Suprapubic skin (tissue), 4 donors: ENCODE data around the gene LRRC45. TPM values are rescaled to one million over a fixed set of nuclear protein-coding genes. Genes with fewer than 3 reads are reported as not detected.
A peak's percentile ranks its signal among the peaks of the same experiment; 100 is the strongest.

ENCODE experiments used
- DNase-seq, 2 donors: peaks; one replicate each; pipeline ENCODE4 v3.0.0-alpha.2; 2019; ENCODE audit warnings: low spot score in 2 of 2
- H3K27ac ChIP-seq: fragments of 200-600 bp; sonication (generic); one replicate; pipeline ENCODE4 v1.5.1; 2019
- H3K27me3 ChIP-seq: fragments of 200-600 bp; sonication (generic); one replicate; pipeline ENCODE4 v1.5.1; 2019
- H3K36me3 ChIP-seq: fragments of 200-600 bp; sonication (generic); one replicate; pipeline ENCODE4 v1.5.1; 2019
- H3K4me1 ChIP-seq: fragments of 200-600 bp; sonication (generic); one replicate; pipeline ENCODE4 v1.5.1; 2019
- H3K4me3 ChIP-seq: fragments of 200-600 bp; sonication (generic); one replicate; pipeline ENCODE4 v1.5.1; 2019; ENCODE audit warnings: mild to moderate bottlenecking
- H3K9me3 ChIP-seq: fragments of 200-600 bp; sonication (generic); one replicate; pipeline ENCODE4 v1.5.1; 2019
- EP300 ChIP-seq: sonication (generic); formaldehyde crosslinking; IDR thresholded peaks from one replicate; pipeline ENCODE4 v1.6.1; 2017; ENCODE audit warnings: antibody characterized with exemption
- POLR2A ChIP-seq, 2 donors: fragments of 450-650 bp; IDR thresholded peaks; one replicate each; pipeline ENCODE4 v1.6.1; 2017; ENCODE audit warnings: antibody characterized with exemption in 2 of 2, mild to moderate bottlenecking in 2 of 2, moderate library complexity in 2 of 2
- POLR2AphosphoS5 ChIP-seq, 3 donors: sonication (generic); formaldehyde crosslinking; IDR thresholded peaks; one replicate each; pipeline ENCODE4 v1.6.1; 2017; ENCODE audit warnings: antibody characterized with exemption in 3 of 3
- WGBS: methylation state at CpG from one replicate; pipeline ENCODE4 v1.1.5; 2018; 5-methylcytosine and 5-hydroxymethylcytosine counted together
- total RNA-seq, 4 donors: library from RNA; depleted of rRNA; stranded (reverse); fragments of >200 nt; gene quantifications; one replicate each; pipeline ENCODE4 v1.1.0, GENCODE V29; 2016
- TF ChIP-seq, protein P1 (sequence below), 2 donors: fragments of 200-600 bp in 1 of 2; fragments of 450-650 bp in 1 of 2; sonication (generic) in 1 of 2; IDR thresholded peaks; one replicate each; pipeline ENCODE4 v1.5.1; 2016 to 2019; ENCODE audit warnings: antibody characterized with exemption in 2 of 2, mild to moderate bottlenecking in 1 of 2, moderate library complexity in 1 of 2

Gene LRRC45
- 10 to 100 TPM; 14.1 to 18.7 (median 15.4) TPM for total RNA-seq

DNA sequence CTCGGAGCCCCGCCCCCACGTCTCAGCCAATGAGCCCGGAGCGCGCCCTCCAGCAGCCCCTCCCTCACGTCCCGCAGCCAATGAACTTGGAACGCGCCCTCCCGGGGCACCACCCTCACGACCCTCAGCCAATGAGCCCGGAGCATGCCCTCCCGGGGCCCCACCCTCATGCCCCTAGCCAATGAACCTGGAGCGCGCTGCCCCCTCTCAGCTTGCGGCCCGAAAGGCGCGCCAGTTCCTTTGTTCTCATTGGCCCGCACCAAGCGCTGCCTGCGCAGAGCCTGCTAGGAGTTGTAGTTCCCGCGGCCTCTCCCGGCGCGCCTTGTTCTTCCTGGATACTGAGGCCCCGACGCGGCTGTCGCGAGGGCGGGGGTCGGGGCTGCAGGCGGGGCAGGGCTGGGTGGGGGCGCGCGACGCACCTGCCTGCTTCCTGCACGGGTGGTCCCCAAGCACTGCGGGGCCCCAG lies at the start of gene LRRC45:
TSS of gene LRRC45 (plus strand) at position 325 of the 466 bp plus-strand sequence. CDS start 339 bp downstream, outside the sequence.
- H3K27me3 ChIP-seq, result no peaks in the 10 kb centered on the region
- peak within 1 kb of the TSS; percentile 84 for H3K4me3 ChIP-seq
- peak within 1 kb of the TSS; percentile 80 for H3K27ac ChIP-seq
- no peak for TF ChIP-seq EP300
- peak in 1 of 3 donors; percentile 61 for TF ChIP-seq POLR2AphosphoS5 (IDR thresholded peaks at IDR 0.05)
- TF ChIP-seq, protein P1, sequence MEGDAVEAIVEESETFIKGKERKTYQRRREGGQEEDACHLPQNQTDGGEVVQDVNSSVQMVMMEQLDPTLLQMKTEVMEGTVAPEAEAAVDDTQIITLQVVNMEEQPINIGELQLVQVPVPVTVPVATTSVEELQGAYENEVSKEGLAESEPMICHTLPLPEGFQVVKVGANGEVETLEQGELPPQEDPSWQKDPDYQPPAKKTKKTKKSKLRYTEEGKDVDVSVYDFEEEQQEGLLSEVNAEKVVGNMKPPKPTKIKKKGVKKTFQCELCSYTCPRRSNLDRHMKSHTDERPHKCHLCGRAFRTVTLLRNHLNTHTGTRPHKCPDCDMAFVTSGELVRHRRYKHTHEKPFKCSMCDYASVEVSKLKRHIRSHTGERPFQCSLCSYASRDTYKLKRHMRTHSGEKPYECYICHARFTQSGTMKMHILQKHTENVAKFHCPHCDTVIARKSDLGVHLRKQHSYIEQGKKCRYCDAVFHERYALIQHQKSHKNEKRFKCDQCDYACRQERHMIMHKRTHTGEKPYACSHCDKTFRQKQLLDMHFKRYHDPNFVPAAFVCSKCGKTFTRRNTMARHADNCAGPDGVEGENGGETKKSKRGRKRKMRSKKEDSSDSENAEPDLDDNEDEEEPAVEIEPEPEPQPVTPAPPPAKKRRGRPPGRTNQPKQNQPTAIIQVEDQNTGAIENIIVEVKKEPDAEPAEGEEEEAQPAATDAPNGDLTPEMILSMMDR (IDR thresholded peaks at IDR 0.05), result no peak
- no peak for TF ChIP-seq POLR2A (IDR thresholded peaks at IDR 0.05)
- no peaks in the 10 kb centered on the region for H3K36me3 ChIP-seq
- no peaks in the 10 kb centered on the region for H3K9me3 ChIP-seq
- no CpG with 5 or more reads among the region's 42 CpGs for WGBS
- H3K4me1 ChIP-seq, result peaks cover 32% of the 10 kb centered on the region
- peak; percentile 100 for DNase-seq

DNA sequence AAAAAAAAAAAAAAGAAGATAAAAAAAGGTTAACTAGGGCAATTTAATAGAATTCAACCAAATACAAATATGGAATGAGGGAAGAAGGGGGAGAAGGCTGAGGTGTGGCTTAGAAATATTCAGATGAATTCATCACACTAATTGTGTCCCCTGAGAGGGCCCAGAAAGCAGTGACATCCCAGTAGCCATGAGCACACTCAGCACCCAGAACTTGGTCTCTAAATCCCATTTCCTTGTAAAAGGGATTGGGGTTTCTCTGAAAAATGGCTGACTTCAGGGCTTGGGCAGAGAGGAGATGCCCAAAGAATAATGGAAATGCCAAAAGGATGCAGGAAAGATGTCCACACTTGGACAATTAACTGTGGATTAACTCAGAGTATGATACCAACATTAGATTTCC lies 49.7 kb upstream of the LRRC45 start:
- H3K36me3 ChIP-seq, result no peaks in the 10 kb centered on the region
- H3K4me1 ChIP-seq, result peaks cover 21% of the 10 kb centered on the region
- DNase-seq, result no peak
- no peaks in the 10 kb centered on the region for H3K27me3 ChIP-seq
- no peak for TF ChIP-seq POLR2AphosphoS5 (IDR thresholded peaks at IDR 0.05)
- TF ChIP-seq POLR2A (IDR thresholded peaks at IDR 0.05), result no peak
- TF ChIP-seq, protein P1 (IDR thresholded peaks at IDR 0.05), result no peak
- TF ChIP-seq EP300, result no peak
- H3K27ac ChIP-seq, result no peak overlapping the region
- H3K4me3 ChIP-seq, result no peak overlapping the region
- no peaks in the 10 kb centered on the region for H3K9me3 ChIP-seq

DNA sequence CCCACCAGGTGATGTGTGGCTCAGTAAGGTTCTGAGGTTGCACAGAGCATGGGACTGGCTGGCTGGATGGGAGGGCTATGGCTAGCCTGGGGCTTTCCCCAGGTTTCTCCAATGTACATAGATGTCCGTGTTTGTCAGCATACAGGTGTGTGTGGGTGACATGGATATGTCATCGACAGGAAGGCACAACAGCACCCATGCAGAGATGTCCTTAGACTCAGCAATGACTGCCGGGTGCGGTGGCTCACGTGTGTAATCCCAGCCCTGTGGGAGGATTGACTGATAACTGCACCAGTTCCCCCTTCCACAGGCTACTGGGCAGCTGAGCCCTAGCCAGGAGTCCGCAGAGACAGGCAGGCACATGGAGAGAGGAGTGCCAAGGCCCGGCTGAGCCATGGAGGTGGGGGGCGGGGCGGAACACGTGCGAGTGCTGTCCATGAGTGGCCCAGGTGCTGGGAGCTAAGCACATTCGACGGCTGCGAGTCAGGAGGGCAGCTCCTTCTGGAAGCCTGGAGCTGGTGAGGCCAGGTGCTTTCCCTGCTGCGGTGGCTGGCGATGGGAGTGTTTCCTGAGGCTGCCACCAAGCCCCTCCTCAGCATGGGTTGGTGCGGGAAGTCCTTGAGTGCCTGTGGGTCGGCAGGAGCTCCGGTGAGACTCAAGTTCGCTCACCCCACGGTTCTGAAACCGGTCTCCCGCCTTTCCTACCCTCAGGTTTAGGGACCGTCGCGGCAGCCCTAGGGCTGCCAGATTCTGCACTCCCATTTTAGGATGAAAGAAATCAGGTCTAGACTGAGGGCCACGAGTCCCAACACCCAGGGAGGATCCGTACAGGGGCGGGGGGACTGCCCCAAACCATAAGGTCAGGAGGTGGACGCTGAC lies 46.5 kb upstream of the LRRC45 start:
- Histone ChIP-seq H3K9me3 (no peaks in the 10 kb centered on the region), H3K4me1 (peaks cover 20% of the 10 kb centered on the region), H3K27me3 (no peaks in the 10 kb centered on the region), H3K4me3 (peak overlapping the region; percentile 79), H3K27ac (peak overlapping the region; percentile 93), H3K36me3 (peaks cover 9% of the 10 kb centered on the region)
- 27% methylated on average over 10 of the region's 30 CpGs for WGBS
- TF ChIP-seq POLR2AphosphoS5 (IDR thresholded peaks at IDR 0.05) (no peak), EP300 (no peak), POLR2A (IDR thresholded peaks at IDR 0.05) (no peak)
- TF ChIP-seq, protein P1 (IDR thresholded peaks at IDR 0.05), result no peak
- no peak for DNase-seq

DNA sequence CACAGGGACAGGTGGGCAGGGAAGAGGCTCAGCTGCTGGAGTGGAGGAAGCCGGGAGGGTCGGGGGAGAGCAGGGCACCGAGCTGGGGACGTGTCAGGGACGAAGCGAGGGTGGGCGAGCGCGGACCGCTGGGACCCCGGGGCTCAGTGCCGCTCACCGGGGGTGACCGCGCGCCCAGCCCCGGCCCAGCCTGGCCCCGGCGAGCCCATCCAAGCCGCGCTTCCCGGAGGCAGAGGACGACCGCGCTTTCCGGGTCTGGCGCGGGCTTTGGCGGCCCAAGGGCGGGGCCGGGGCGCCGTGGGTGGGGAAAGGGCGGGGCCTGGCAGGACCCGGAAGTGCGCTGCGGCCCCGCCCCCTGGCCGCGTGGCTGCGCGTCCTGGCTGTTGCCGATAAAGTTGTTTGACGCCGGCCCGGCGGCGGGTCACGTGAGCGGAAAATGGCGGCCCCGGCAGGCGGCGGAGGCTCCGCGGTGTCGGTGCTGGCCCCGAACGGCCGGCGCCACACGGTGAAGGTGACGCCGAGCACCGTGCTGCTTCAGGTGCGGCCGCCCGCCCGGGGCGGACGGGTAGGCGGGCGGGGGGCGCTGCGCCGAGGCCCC lies 45.8 kb upstream of the LRRC45 start, which contains the start of gene ASPSCR1:
TSS of gene ASPSCR1 (plus strand) at position 419 of the 598 bp plus-strand sequence. CDS start at position 437, 18 bp downstream.
- TF ChIP-seq, protein P1 (IDR thresholded peaks at IDR 0.05), result no peak
- TF ChIP-seq POLR2A (IDR thresholded peaks at IDR 0.05), result peak; percentile 55 to 60
- peak in 2 of 3 donors; percentile 12 to 46 for TF ChIP-seq POLR2AphosphoS5 (IDR thresholded peaks at IDR 0.05)
- TF ChIP-seq EP300, result no peak
- Histone ChIP-seq H3K4me1 (peaks cover 20% of the 10 kb centered on the region), H3K27me3 (no peaks in the 10 kb centered on the region), H3K27ac (peak within 1 kb of the TSS; percentile 93), H3K9me3 (no peaks in the 10 kb centered on the region), H3K4me3 (peak within 1 kb of the TSS; percentile 79), H3K36me3 (peaks cover 9% of the 10 kb centered on the region)
- peak; percentile 93 for DNase-seq
- WGBS, result 2% methylated on average over 15 of the region's 76 CpGs
